Activated CD8-positive, alpha-beta memory T cell treated with anti-CD3 and anti-CD28 coated beads for 24 hours (primary cell): ENCODE results near the gene SLC29A4.
"Not testable (repeated sequence)": the region's sequence is repeated elsewhere in the genome, so short reads cannot be mapped to it uniquely, and the experiment has no call there.

Experiments
- DNase-seq: peaks from one replicate; pipeline ENCODE4 v3.0.0-alpha.2; 2020

Gene SLC29A4

GRCh38 chr7:5282543-5283316 lies at the start of gene SLC29A4:
Gene SLC29A4 (plus strand): TSS chr7:5282943. CDS start chr7:5287817, 4,874 bp downstream.
- no peak for DNase-seq

- DNase-seq = no peak
Measured at GRCh38 chr7:5234852-5235831, 47.6 kb upstream of the SLC29A4 start.

- no peak for DNase-seq
Measured at GRCh38 chr7:5237286-5237685, 45.5 kb upstream of the SLC29A4 start.

GRCh38 chr7:5238500-5238899 lies 44.2 kb upstream of the SLC29A4 start:
- no peak for DNase-seq

- DNase-seq = no peak
Measured at GRCh38 chr7:5243261-5243660, 39.5 kb upstream of the SLC29A4 start.

GRCh38 chr7:5248201-5248885 lies 34.4 kb upstream of the SLC29A4 start:
- DNase-seq = no peak

GRCh38 chr7:5250787-5251186 lies 32.0 kb upstream of the SLC29A4 start:
- not testable (repeated sequence) for DNase-seq

- DNase-seq = not testable (repeated sequence)
Measured at GRCh38 chr7:5253529-5253928, 29.2 kb upstream of the SLC29A4 start.

GRCh38 chr7:5254371-5254770 lies 28.4 kb upstream of the SLC29A4 start:
- not testable (repeated sequence) for DNase-seq

GRCh38 chr7:5255832-5256231 lies 26.9 kb upstream of the SLC29A4 start:
- no peak for DNase-seq

- not testable (repeated sequence) for DNase-seq
Measured at GRCh38 chr7:5260530-5261068, 22.1 kb upstream of the SLC29A4 start.

GRCh38 chr7:5263066-5263465 lies 19.7 kb upstream of the SLC29A4 start:
- DNase-seq = not testable (repeated sequence)

- DNase-seq = no peak
Measured at GRCh38 chr7:5265320-5266190, 17.2 kb upstream of the SLC29A4 start.

- no peak for DNase-seq
Measured at GRCh38 chr7:5266191-5267028, 16.3 kb upstream of the SLC29A4 start.

- not testable (repeated sequence) for DNase-seq
Measured at GRCh38 chr7:5267829-5268228, 14.9 kb upstream of the SLC29A4 start.

GRCh38 chr7:5269992-5270657 lies 12.6 kb upstream of the SLC29A4 start:
- not testable (repeated sequence) for DNase-seq

- no peak for DNase-seq
Measured at GRCh38 chr7:5270788-5271187, 12.0 kb upstream of the SLC29A4 start.

- DNase-seq = not testable (repeated sequence)
Measured at GRCh38 chr7:5273831-5274405, 8.8 kb upstream of the SLC29A4 start.

- DNase-seq = no peak
Measured at GRCh38 chr7:5274441-5274840, 8.3 kb upstream of the SLC29A4 start.

- not testable (repeated sequence) for DNase-seq
Measured at GRCh38 chr7:5274985-5275431, 7.7 kb upstream of the SLC29A4 start.
